Non-pigmented ciliary epithelial cell (primary cell): ENCODE results near the gene SPATA13.
"Not testable (repeated sequence)": the region's sequence is repeated elsewhere in the genome, so short reads cannot be mapped to it uniquely, and the experiment has no call there.

Source experiments
- DNase-seq: peaks from one replicate; pipeline ENCODE4 v3.0.0-alpha.2; 2010; ENCODE audit warnings: low read depth

SPATA13 gene

DNA sequence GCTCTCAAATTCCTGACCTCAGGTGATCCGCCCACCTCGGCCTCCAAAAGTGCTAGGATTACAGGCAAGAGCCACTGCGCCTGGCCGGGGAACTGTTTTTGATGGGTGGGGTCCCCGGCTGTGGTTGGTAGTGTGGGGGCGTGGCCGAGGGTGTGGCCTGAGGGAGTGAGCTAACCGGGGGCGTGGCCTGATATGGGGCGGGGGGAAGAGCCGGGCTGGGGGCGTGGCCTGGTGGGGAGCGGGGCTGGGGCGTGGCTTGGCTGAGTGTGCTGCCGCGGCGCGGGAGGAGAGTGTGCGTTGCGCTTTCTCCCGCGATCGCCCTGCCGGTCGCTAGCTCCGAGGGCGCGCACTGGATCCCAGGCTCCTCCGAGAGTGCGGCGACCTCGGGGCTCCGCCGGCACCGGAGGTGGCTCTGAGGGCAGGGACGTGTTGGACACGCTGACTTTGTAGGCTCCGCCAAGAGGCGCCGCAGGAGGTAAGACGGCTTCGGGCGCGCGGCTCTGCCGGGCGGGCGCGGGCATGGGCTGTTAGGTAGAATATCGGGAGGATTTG lies at the start of gene SPATA13:
TSS of gene SPATA13 (plus strand) at position 263 of the 552 bp plus-strand sequence. CDS start 62,210 bp downstream, outside the sequence.
- DNase-seq: peak; percentile 41

- DNase-seq: no peak
These were observed 47.7 kb upstream of the SPATA13 start for GRCh38 chr13:24112791-24113190.

GRCh38 chr13:24115671-24116070 lies 44.8 kb upstream of the SPATA13 start:
- no peak for DNase-seq

GRCh38 chr13:24116131-24116530 lies 44.4 kb upstream of the SPATA13 start:
- no peak for DNase-seq

- DNase-seq: no peak
These were observed 41.9 kb upstream of the SPATA13 start for GRCh38 chr13:24118576-24118975.

- DNase-seq: no peak
These were observed 40.7 kb upstream of the SPATA13 start for GRCh38 chr13:24119626-24120508.

DNA sequence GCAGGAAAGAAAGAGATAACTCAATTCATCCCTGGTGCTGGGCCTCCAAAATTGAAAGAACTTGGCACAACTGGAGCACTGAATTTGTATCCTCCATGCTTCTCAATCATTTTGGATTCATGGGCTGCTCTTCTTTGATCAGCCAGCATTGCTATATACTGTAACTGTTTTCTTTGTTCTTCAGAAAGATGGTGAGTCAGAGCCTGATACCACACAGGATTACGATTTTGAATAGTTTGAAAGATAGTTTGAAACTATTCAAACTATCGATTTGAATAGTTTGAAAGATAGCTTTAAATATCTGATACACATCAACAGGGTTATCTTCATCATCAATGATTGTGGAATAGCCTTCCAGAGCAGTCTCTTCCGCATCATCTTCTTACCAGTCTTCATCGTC lies 38.5 kb upstream of the SPATA13 start:
- not testable (repeated sequence) for DNase-seq

- no peak for DNase-seq
These were observed 38.0 kb upstream of the SPATA13 start for GRCh38 chr13:24122569-24122968.

- no peak for DNase-seq
These were observed 36.8 kb upstream of the SPATA13 start for GRCh38 chr13:24123761-24124160.

DNA sequence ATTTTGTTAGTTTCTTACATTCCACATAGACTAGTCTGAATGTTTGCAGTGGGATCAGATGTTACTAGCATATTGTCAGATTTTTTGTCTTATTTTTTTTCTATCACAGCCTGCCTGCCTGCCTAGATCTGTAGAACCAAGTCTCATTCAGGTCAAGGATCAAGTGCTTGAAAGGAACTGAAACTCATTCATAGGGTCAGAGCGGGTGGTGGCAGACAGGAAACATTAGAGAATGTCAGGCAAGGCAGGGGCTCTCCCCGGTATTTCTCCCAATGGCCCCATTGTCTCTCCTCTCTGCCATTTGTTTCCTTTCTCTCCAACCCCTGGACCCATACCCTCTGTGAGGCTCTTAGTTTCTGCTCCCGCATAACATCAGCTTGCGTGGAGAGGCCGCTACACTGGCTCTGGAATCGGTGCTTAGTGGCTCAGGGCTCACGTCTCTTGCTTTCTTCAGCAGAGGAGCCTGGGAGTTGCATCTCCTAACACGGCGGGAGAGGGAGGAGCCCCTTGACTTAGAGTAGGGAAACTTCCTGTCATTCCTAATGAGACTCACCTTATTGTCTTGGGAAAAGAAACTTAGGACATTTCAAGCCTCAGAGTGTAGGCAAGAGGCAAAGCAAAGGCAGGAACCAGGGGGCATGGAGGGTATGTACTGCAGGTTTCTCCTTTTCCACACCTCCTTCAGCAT lies 35.6 kb upstream of the SPATA13 start:
- no peak for DNase-seq

DNA sequence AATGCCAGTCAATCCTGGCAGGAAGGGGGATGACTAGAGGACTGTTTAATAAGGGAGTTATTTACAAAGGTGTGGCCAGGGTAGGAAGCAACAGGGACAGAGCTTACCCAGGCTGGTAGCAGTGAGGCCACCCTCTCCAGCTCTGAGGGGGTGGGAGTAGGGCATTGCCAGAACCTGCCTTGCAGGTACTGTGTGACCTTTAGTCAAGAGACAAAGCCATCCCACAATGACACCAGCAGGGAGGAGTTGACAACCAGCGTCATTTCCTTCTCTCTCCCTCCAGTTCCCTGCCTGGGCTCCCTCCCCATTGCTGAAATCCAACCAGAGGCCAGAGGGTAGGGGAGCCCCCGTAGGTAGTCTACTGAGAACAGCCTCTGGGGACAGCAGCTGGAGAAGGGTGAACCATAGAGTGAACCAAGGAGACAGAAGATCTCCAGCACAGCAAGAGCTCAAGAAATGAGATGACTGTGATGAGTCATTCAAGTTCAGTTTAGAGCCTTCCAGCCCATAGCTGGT lies 33.3 kb upstream of the SPATA13 start:
- no peak for DNase-seq

DNA sequence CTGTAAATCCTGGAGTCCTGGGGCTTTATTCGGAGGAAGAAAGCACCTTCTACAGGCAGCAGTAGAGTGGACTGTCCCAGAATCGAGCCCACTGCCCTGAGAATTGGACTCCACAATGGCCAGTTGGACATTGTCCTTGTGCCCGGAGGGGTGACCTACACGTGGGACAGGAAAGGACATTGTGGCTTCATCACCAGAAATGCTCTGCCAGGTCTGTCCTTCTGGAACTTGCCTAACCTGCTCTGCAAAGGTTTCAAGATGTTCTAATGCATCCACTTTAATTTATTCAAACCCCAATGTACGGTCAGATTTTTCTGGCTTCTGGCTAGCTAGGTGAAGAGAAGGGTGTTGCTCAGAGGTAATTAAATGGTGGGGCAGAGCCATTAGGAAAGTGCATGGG lies 32.4 kb upstream of the SPATA13 start:
- no peak for DNase-seq

DNA sequence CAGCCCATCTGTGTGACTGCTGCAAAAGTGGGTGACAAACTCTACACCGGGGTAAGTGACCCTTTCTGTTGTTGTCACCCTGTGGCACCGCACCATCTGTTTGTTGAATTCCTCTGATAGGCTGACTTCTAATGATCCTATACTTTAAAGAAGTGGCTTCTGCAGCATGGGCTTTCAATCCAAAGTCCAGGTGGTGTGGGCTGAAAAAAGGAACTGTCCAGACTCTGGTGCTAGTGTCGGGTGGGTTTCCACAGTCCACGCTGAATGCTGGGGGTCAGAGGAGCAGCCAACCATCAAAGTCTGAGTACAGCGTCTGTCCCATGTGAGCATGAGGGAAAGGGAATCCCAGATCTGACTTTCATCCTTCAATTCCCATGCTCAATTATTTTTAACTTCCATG lies 31.6 kb upstream of the SPATA13 start:
- DNase-seq: no peak

DNA sequence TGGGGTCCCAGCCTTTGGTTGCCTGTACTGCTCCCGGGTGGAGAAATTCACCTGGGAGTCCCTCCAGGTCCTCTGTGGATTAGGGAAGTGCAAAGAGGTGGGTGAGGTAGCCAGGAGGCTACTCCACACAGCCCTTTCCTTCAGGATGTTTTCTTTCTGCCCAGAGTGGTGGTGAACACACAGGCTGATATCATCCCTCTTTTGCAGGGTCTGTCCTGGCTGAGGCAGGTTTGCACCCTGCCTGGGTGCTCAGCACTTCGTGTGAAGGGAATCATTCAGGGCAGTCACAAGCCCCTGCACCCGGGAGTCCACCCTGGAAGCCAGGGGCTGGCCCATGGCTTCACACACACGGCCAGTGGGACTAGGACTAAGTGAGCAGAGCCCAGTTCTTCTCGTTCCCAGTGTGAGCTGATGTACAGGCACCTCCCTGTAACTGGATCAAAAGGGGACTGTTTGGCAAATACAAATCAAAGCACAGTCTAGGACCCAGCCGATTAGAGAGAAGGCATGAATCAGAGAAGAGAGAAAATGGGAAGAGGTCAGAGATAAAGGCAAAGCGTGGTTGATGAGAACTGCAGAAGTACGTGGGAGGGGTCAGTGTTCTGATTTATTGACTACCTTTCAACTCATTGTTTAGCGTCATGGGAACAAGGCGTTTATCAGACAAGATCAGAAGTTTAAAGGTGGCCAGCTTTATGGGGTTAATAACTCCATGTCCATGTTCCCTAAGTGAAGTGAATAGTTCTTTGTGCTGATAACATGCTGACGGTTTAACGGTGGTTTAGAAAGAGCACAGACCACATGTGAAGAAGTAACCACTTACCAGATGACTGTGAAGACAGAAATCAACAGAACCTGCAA lies 30.4 kb upstream of the SPATA13 start:
- DNase-seq: no peak

- no peak for DNase-seq
These were observed 28.8 kb upstream of the SPATA13 start for GRCh38 chr13:24131749-24132148.

DNA sequence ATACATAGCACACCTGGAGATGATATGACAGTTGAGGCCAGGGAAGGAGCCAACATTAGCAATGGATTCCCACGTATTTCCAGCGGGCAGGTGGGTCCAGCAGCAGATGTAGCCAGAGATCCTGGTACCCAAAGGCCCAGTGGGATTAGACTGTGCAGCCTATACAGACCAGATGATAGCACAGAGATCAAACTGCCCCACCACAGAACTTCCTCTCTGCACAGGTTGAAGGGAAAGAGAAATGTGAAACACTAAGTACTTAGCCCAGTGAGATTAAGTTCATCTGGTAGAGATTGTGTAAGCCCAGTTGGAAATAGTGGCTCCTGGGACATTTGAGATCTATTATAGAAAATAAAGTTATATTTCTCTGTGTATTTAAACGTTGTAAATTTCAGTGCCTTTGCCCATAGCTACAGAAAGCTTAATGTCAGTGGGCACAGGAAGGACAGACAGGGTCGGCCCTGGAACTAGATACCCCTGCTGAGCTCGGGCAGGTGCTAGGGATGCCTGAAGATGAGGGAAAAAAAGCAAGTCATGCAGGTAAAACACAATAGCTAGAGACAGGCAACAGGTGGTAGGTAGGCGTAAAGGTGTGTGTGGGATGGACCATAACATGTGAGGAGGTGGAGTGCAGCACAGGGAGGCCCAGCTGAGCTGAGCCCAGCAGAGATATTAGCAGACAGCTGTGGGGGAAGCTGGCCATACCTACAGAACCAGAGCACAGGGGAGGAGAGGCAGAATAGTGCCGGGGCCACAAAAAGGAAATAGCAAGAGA lies 27.3 kb upstream of the SPATA13 start:
- no peak for DNase-seq

DNA sequence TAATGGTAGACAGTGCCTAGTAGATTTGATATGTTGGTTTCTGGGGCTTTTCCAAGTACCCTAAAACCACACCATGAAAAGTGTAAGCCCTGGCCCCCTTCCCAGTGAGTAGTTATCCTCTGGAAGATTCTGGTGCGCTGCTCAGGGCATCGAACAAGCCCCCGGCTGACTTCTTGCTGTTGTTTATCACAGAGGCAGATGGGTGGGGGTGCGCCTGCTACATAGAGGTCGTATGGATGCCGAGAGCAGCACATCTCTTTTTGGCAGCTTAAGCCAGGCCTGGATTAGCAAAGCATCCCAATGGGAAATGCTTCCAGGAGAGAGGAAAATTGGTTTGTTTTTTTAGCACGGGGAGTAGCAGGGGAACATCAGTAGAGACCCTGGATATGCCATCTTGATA lies 26.3 kb upstream of the SPATA13 start:
- no peak for DNase-seq

DNA sequence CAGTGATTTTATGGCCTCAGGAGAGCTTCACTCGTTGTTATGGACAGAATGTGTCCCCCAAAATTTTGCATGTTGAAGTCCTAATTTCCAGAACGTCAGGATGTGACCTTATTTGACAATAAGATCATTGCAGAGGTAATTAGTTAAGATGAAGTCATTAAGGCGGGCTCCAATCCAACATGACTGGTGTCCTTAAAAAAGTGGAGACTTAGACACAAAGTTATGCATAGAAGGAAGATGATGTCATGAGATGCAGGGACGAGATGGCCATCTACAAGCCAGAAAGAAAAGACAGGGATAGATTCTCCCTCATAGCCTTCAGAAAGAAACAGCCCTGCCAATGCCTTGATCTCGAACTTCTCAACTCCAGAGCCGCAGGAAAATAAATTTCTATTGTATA lies 25.8 kb upstream of the SPATA13 start:
- DNase-seq: no peak

DNA sequence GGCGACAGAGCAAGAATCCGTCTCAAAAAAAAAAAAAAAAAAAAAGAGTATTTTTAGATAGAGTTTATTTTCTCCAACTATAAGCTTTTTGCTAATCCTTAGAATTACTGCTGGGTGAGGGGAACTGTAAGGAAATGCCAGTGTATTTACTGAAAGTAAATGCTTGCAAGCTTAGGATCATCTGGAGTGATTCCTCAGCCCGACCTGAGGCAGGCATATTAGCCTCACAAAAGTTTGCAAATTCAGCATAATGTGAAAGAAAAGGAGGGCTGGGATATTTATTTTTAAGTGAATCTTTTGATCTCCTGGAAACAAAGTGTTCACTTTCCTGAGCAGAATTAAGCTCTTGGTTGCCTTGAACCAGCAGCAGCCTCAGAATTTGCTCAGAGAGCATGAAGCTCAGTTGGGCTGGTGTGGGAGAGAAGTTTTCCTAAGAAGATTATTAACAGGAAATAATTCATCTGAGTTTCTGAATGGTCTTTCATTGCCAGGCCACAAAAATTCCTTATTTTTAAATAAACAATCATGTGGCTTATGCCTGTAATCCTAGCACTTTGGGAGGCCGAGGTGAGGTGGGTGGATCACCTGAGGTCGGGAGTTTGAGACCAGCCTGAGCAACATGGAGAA lies 24.7 kb upstream of the SPATA13 start:
- peak; percentile 45 for DNase-seq

DNA sequence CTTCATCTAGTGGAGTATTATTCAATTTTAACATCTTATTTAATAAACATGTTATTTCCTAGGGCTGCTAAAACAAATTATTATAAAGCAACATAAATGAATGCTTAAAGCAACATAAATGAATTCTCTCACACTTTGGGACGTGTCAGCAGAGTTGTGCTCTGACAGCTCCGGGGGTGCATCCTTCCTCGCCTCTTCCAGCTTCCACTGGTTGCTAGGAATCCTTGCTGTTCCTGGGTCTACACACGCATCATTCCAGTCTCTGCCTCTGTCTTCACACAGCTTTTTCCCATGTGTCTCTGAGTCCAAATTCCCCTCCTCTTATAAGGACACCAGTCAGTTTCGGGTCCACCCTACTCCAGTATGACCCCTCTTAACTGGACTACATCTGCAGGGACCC lies 21.6 kb upstream of the SPATA13 start:
- DNase-seq: no peak
